ENCODE data around the gene ZRANB3. TPM values are rescaled to one million over a fixed set of nuclear protein-coding genes. Genes with fewer than 3 reads are reported as not detected.

ZRANB3 gene
- total RNA-seq, result 6.0 and 8.5 TPM in 2 replicates

GRCh38 chr2:135530313-135531230 is at the start of gene ZRANB3:
ZRANB3 (minus strand) TSS chr2:135531218.
- Histone ChIP-seq H3K36me3 (ENCODE audit: control insufficient read depth, insufficient read depth, low read length) (no peaks in the 10 kb centered on the region), H3K4me3 (ENCODE audit: low read depth, low read length) (peak within 1 kb of the TSS; percentile 97), H3K27me3 (ENCODE audit: control insufficient read depth, insufficient read depth, low read length) (no peaks in the 10 kb centered on the region)
- DNase-seq (ENCODE audit: low read depth), result peak; percentile 95
- TF ChIP-seq CTCF (IDR thresholded peaks at IDR 0.05; ENCODE audit: insufficient read depth, low read length, poor library complexity, severe bottlenecking), result no peak

DNA sequence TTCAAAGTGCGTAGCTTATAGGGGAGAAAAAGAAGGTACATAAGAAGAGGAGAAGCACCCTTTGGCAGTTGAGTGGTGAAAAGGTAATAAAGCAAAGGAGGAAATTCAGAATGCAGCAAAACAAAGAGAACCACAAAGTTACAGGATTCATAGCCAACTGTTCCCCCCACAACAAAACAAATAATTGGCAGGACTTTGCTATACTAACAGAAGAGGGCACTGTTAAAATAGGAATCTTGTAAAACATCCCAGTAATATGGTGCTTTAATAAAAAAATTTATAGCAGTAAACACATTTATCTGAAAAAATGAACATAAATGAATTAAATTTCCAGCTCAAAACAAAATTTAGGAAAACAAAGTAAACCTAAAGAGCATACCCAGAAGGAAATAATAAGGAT is 42.6 kb upstream of the ZRANB3 start:
- Histone ChIP-seq H3K4me3 (ENCODE audit: low read depth, low read length) (no peak overlapping the region), H3K27me3 (ENCODE audit: control insufficient read depth, insufficient read depth, low read length) (no peaks in the 10 kb centered on the region), H3K36me3 (ENCODE audit: control insufficient read depth, insufficient read depth, low read length) (no peaks in the 10 kb centered on the region)
- no peak for TF ChIP-seq CTCF (IDR thresholded peaks at IDR 0.05; ENCODE audit: insufficient read depth, low read length, poor library complexity, severe bottlenecking)
- DNase-seq (ENCODE audit: low read depth), result no peak

DNA sequence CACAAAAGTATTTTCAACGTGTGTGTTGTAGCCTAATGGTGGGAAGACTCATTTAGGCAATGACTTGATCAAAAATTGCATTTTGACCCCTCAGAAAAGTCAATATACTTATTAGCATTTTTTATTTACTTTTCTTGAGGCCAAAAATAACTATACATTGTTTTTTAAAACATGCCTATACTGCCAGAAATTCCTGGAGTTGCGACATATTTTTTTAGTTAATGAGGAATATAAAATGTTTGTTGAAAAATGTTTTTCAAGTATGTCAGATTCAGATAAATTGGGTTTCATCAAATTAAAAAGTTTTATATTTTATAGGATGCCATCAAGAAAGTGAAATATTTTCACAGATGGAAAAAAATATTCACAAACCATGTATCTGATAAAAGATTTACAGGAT is 39.9 kb upstream of the ZRANB3 start:
- no peaks in the 10 kb centered on the region for H3K36me3 ChIP-seq (ENCODE audit: control insufficient read depth, insufficient read depth, low read length)
- H3K4me3 ChIP-seq (ENCODE audit: low read depth, low read length), result no peak overlapping the region
- no peaks in the 10 kb centered on the region for H3K27me3 ChIP-seq (ENCODE audit: control insufficient read depth, insufficient read depth, low read length)
- DNase-seq (ENCODE audit: low read depth), result no peak
- TF ChIP-seq CTCF (IDR thresholded peaks at IDR 0.05; ENCODE audit: insufficient read depth, low read length, poor library complexity, severe bottlenecking), result no peak

GRCh38 chr2:135563793-135564192 is 32.8 kb upstream of the ZRANB3 start:
- H3K27me3 ChIP-seq (ENCODE audit: control insufficient read depth, insufficient read depth, low read length), result no peaks in the 10 kb centered on the region
- no peak for DNase-seq (ENCODE audit: low read depth)
- no peak for TF ChIP-seq CTCF (IDR thresholded peaks at IDR 0.05; ENCODE audit: insufficient read depth, low read length, poor library complexity, severe bottlenecking)
- no peak overlapping the region for H3K4me3 ChIP-seq (ENCODE audit: low read depth, low read length)
- H3K36me3 ChIP-seq (ENCODE audit: control insufficient read depth, insufficient read depth, low read length), result no peaks in the 10 kb centered on the region

GRCh38 chr2:135561925-135562324 is 30.9 kb upstream of the ZRANB3 start:
- no peak for TF ChIP-seq CTCF (IDR thresholded peaks at IDR 0.05; ENCODE audit: insufficient read depth, low read length, poor library complexity, severe bottlenecking)
- no peak for DNase-seq (ENCODE audit: low read depth)

More at GRCh38 chr2:135561925-135562324, 30.9 kb upstream of the ZRANB3 start:
- no peaks in the 10 kb centered on the region for H3K27me3 ChIP-seq (ENCODE audit: control insufficient read depth, insufficient read depth, low read length)
- no peaks in the 10 kb centered on the region for H3K36me3 ChIP-seq (ENCODE audit: control insufficient read depth, insufficient read depth, low read length)
- no peak overlapping the region for H3K4me3 ChIP-seq (ENCODE audit: low read depth, low read length)
